ENCODE measurements around the gene MTRFR. TPM values are rescaled to one million over a fixed set of nuclear protein-coding genes. Genes with fewer than 3 reads are reported as not detected.

Gene MTRFR
- total RNA-seq, 1 experiment from 2014 or later, result 15.7 TPM

- H3K4me3 Mint-ChIP-seq, result no peak overlapping the region
- peaks cover 10% of the 10 kb centered on the region for H3K36me3 Mint-ChIP-seq
- ChIA-PET POLR2A (interaction anchor here (0.6 kb wide), 1 partner anchor 58 kb away, joined by 3 read pairs; no protein-coding TSS in a partner anchor), CTCF (interaction anchor here (0.7 to 1.3 kb wide), 3 partner anchors 20 to 47 kb away, joined by 3 to 4 read pairs (median 3); no protein-coding TSS in a partner anchor)
- TF ChIP-seq GTF2I (CRISPR knock-in tag; conservative IDR thresholded peaks at IDR 0.05) (no peak), ZNF423 (CRISPR knock-in tag; IDR thresholded peaks at IDR 0.05) (no peak), TEAD4 (CRISPR knock-in tag; IDR thresholded peaks at IDR 0.05) (no peak), ATF2 (CRISPR knock-in tag; IDR thresholded peaks at IDR 0.05; ENCODE audit: borderline replicate concordance, low read depth) (no peak), ATF1 (CRISPR knock-in tag; IDR thresholded peaks at IDR 0.05) (no peak), ZNF532 (CRISPR knock-in tag; IDR thresholded peaks at IDR 0.05; ENCODE audit: borderline replicate concordance) (no peak), ZMAT4 (CRISPR knock-in tag; IDR thresholded peaks at IDR 0.05) (no peak), CREB1 (CRISPR knock-in tag; IDR thresholded peaks at IDR 0.05) (no peak), CBFB (CRISPR knock-in tag; IDR thresholded peaks at IDR 0.05; ENCODE audit: low read depth) (no peak), GABPB1 (CRISPR knock-in tag; IDR thresholded peaks at IDR 0.05) (no peak), HMGA2 (CRISPR knock-in tag; IDR thresholded peaks at IDR 0.05) (no peak), NFATC4 (CRISPR knock-in tag; IDR thresholded peaks at IDR 0.05) (no peak), RELA (CRISPR knock-in tag; IDR thresholded peaks at IDR 0.05; ENCODE audit: borderline replicate concordance) (no peak), NR2C2 (CRISPR knock-in tag; IDR thresholded peaks at IDR 0.05) (no peak), ZNF396 (CRISPR knock-in tag; IDR thresholded peaks at IDR 0.05; ENCODE audit: borderline replicate concordance) (no peak), NFE2L1 (CRISPR knock-in tag; IDR thresholded peaks at IDR 0.05) (no peak), ZNF232 (CRISPR knock-in tag; IDR thresholded peaks at IDR 0.05) (no peak)
- TF ChIP-seq, protein P1, sequence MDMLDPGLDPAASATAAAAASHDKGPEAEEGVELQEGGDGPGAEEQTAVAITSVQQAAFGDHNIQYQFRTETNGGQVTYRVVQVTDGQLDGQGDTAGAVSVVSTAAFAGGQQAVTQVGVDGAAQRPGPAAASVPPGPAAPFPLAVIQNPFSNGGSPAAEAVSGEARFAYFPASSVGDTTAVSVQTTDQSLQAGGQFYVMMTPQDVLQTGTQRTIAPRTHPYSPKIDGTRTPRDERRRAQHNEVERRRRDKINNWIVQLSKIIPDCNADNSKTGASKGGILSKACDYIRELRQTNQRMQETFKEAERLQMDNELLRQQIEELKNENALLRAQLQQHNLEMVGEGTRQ (CRISPR knock-in tag; IDR thresholded peaks at IDR 0.05), result no peak
- TF ChIP-seq, protein P2, sequence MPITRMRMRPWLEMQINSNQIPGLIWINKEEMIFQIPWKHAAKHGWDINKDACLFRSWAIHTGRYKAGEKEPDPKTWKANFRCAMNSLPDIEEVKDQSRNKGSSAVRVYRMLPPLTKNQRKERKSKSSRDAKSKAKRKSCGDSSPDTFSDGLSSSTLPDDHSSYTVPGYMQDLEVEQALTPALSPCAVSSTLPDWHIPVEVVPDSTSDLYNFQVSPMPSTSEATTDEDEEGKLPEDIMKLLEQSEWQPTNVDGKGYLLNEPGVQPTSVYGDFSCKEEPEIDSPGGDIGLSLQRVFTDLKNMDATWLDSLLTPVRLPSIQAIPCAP (CRISPR knock-in tag; IDR thresholded peaks at IDR 0.05), result no peak
- TF ChIP-seq, protein P3, sequence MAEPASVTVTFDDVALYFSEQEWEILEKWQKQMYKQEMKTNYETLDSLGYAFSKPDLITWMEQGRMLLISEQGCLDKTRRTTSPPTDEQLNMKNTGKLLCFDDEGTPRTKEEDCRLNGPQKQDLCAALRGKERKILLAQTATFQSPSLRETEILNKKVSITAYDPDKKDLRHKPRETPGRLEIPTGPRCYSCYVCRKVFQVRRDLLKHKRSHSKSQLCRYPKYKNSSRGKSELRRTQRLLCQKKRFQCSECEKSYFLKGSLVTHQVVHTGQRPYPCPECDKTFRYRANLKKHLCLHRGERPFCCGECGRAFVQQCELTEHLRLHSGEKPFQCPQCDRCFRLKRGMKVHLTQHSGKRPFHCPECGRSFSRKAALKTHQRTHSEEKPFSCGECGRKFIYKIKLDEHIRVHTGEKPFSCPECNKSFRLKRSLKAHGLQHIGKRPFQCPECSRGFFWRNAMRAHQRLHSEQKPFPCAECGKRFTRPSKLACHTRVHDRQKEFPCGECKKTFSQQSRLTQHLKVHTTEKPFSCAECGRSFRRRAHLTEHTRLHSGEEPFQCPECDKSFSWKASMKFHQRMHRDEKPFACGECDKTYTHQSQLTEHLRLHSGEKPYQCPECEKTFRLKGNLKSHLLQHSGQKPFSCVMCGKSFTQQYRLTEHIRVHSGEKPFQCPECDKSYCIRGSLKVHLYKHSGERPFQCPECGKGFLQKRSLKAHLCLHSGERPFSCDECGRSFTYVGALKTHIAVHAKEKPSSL (CRISPR knock-in tag; conservative IDR thresholded peaks at IDR 0.05), result no peak
- no peak overlapping the region for H3K27ac Mint-ChIP-seq
- DNase-seq (ENCODE audit: low spot score), result no peak
- H3K27me3 Mint-ChIP-seq (ENCODE audit: low read depth), result no peaks in the 10 kb centered on the region
- H3K4me1 Mint-ChIP-seq, result peaks cover 8% of the 10 kb centered on the region
- ATAC-seq, result no peak
- H3K9me3 Mint-ChIP-seq, result no peaks in the 10 kb centered on the region
Measured at GRCh38 chr12:123284669-123285068, 51.4 kb downstream of the MTRFR start.

All from WTC11 (cell line).